HG03565 (cell line): ENCODE results near the gene JKAMP.
"Not testable (repeated sequence)": the region's sequence is repeated elsewhere in the genome, so short reads cannot be mapped to it uniquely, and the experiment has no call there.

ENCODE experiments used
- ATAC-seq: cut with Tn5 transposase; IDR thresholded peaks from one replicate; pipeline ENCODE4 v1.9.1; 2021; ENCODE audit warnings: mild to moderate bottlenecking, moderate library complexity; ENCODE audit not compliant: unreplicated experiment

JKAMP gene

GRCh38 chr14:59483819-59484638, at the start of gene JKAMP, which contains the start of gene L3HYPDH:
JKAMP (plus strand) TSS chr14:59484517; CDS start chr14:59484590, 73 bp downstream.
L3HYPDH (minus strand) TSS chr14:59484408; CDS start chr14:59484316, 92 bp downstream.
- ATAC-seq: peak; percentile 73

GRCh38 chr14:59435101-59435500, 49.2 kb upstream of the JKAMP start:
- no peak for ATAC-seq

- no peak for ATAC-seq
Observed at GRCh38 chr14:59435987-59436386, 48.3 kb upstream of the JKAMP start.

- ATAC-seq: no peak
Observed at GRCh38 chr14:59438195-59438647, 46.1 kb upstream of the JKAMP start.

- no peak for ATAC-seq
Observed at GRCh38 chr14:59439256-59439965, 44.9 kb upstream of the JKAMP start.

GRCh38 chr14:59448673-59449072, 35.6 kb upstream of the JKAMP start:
- ATAC-seq: not testable (repeated sequence)

- ATAC-seq: no peak
Observed at GRCh38 chr14:59450716-59451115, 33.6 kb upstream of the JKAMP start.

GRCh38 chr14:59451849-59452248, 32.5 kb upstream of the JKAMP start:
- ATAC-seq: no peak

GRCh38 chr14:59454139-59454538, 30.2 kb upstream of the JKAMP start:
- ATAC-seq: no peak

- no peak for ATAC-seq
Observed at GRCh38 chr14:59455411-59455810, 28.9 kb upstream of the JKAMP start.

- no peak for ATAC-seq
Observed at GRCh38 chr14:59458486-59458885, 25.8 kb upstream of the JKAMP start.

- no peak for ATAC-seq
Observed at GRCh38 chr14:59460378-59460777, 23.9 kb upstream of the JKAMP start.

GRCh38 chr14:59461891-59462290, 22.4 kb upstream of the JKAMP start:
- no peak for ATAC-seq

- ATAC-seq: no peak
Observed at GRCh38 chr14:59463787-59464485, 20.4 kb upstream of the JKAMP start.

- peak; percentile 48 for ATAC-seq
Observed at GRCh38 chr14:59464486-59465315, 19.6 kb upstream of the JKAMP start.

GRCh38 chr14:59465316-59466135, 18.8 kb upstream of the JKAMP start, which contains the start of gene GPR135:
GPR135 (minus strand) TSS chr14:59465380; CDS start chr14:59465226, 154 bp downstream.
- ATAC-seq: peak; percentile 27

- ATAC-seq: no peak
Observed at GRCh38 chr14:59474172-59474571, 10.1 kb upstream of the JKAMP start.

- no peak for ATAC-seq
Observed at GRCh38 chr14:59475709-59476108, 8.6 kb upstream of the JKAMP start.

GRCh38 chr14:59478540-59478939, 5.8 kb upstream of the JKAMP start:
- ATAC-seq: no peak
